Measurements from ENCODE around the gene RPS27A.

RPS27A gene

GRCh38 chr2:55283083-55283482, 50.6 kb downstream of the RPS27A start:
- no peaks in the 10 kb centered on the region for H3K36me3 ChIP-seq
- H3K4me1 ChIP-seq: peaks cover 0 to 26% (median 11%) of the 10 kb centered on the region in 4 donors
- no peaks in the 10 kb centered on the region for H3K9me3 ChIP-seq
- peak overlapping the region; percentile 65 to 91 for H3K4me3 ChIP-seq
- H3K27me3 ChIP-seq: no peaks in the 10 kb centered on the region
- TF ChIP-seq CTCF (IDR thresholded peaks at IDR 0.05): no peak
- DNase-seq: no peak
- peak overlapping the region; percentile 1 to 94 for H3K27ac ChIP-seq
- intact Hi-C loops (cut with DNase I; ENCODE audit: low total_unique reads): loop anchor here (5.0 kb wide), 1 partner anchor 951 kb away; a partner anchor contains a TSS
